HG03045 (cell line): ENCODE measurements around the gene CALML5.

ENCODE experiments used
- ATAC-seq: cut with Tn5 transposase; IDR thresholded peaks from one replicate; pipeline ENCODE4 v1.9.1; 2021; ENCODE audit warnings: mild to moderate bottlenecking, moderate library complexity; ENCODE audit not compliant: unreplicated experiment

The CALML5 gene

DNA sequence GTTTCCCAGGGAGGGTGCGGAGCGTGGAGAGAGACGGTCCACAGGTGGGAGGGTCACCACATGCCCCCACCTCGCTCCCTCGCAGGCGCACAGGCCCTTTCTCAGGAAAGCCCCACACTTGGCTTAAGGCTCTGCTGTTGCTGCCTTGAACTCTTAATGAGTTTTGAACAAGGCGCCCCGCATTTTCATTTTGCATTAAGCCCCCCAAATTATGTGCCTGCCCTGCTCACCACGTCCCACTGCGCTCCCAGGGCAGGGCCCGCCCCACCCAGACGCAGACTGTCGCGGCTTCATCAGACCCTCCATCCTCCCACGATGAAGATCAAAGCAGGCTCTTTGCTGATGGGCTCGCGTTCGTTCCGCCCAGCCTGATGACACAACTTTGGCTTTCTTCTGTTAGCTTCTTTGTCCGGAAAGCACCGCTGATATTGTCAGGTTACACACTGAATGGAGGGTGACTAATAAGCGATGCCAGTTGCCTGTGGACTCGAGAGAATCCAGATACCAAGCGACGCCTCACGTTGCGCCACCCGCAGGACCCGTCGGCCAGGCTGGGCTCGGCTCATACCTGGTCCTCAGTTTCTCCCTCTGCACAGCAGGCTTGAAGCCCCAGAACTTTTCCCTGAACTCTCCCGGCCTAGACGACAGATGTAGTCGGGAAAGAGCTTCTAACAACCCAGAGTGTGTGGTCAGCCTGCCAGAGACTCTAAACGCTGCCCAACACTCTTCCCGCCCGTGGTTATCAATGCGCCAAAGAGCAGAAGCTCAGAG lies 34.9 kb upstream of the CALML5 start:
- no peak for ATAC-seq

DNA sequence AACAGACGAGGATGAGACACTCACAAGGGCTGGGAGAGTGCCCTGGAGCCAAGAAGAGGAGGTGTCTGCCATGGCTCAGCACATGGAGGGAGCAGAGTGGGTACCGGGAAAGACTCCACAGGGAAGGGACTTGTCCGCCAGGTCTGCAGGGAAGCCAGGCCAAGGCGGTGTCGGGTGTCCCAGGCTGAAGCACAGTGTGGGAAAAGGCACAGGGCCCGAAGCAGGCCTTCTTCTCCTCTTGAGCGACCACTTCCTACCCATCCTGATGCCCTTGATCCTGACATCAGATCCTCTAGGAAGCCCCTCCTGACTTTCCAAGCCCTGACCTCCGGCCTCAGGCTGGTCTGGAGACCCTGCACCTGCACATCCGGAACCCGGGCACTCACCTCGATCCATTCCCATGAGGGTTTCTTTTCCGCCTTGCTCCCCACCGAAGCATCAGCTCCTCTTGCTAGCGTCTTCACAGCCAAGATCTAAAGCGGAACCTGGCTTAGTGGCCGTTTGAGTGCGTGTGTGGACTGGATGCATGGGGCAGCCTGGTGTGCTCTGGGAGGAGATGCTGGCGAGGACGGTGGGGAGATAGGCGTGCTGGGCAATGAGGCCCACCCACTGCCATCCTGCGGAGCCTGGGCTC lies 33.8 kb upstream of the CALML5 start:
- ATAC-seq: no peak

DNA sequence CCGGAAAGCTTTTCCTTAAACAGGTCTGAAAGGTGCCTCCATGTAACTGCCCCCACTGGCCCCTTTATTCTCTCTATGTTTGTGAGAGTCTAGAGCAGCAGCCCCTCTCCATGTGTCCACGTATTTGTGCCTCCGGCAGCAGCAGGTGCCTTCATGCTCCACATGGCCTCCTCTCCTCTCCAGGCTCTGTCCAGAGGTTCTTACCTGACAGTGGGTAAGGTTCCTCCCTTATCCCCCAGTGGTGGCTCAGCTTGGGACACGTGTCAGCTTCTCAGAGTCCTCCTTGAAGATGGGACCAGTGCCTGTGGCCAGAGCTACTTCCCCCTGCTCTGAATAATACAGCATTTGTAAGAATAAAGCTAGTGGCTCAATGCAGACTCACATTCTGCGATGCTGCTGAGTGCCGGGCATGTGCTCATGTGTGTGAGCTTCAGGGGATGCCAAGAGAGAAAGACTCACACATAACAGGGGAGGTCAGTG lies 33.3 kb upstream of the CALML5 start:
- ATAC-seq: no peak

DNA sequence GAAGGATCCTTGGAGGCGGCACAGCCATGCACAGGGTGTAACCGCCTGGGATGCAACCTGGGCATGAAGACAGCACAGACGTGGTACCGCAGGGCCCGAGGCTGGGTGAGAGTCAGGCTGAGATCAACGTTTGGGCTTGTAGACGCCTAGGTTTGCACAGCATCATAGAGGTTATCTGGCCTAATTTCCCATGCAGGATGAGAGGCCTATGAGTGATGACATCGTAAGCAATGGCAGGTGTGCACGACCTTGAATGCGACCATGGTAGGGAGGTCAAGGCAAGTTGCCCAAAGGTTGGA lies 32.9 kb upstream of the CALML5 start:
- ATAC-seq: no peak

DNA sequence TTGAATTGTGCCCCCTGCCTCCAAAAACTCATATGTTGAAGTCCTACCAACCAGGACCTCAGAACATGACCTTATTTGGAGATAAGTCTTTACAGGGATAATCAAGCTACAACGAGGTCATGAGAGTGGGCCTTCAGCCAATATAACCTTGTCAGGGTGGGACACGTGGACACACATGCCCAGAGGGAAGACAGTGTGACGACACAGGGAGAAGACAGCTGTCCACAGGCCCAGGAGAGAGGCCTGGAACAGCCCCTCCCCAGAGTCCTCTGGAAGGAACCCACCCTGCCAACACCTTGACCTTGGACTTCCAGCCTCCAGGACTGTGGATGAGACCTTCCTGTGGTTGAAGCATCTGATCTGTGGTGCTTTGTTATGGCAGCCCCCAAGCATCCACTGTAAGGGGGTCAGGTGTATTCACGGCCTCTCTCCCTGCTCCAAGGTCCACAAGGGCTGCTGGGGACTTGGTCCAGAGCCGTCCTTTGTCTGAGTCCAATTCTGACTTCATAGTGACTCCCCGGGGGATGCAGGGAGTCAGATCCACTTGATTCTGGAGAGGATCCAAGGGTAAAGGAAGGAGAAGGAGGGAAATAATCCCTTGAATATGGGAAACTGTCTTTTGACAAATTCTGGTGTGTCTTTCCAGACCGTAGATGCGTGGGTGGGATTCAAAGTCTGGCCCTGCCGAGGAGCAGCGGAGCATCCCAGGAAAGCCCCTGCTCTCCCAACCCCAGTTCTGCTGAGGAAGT lies 32.4 kb upstream of the CALML5 start:
- ATAC-seq: no peak

DNA sequence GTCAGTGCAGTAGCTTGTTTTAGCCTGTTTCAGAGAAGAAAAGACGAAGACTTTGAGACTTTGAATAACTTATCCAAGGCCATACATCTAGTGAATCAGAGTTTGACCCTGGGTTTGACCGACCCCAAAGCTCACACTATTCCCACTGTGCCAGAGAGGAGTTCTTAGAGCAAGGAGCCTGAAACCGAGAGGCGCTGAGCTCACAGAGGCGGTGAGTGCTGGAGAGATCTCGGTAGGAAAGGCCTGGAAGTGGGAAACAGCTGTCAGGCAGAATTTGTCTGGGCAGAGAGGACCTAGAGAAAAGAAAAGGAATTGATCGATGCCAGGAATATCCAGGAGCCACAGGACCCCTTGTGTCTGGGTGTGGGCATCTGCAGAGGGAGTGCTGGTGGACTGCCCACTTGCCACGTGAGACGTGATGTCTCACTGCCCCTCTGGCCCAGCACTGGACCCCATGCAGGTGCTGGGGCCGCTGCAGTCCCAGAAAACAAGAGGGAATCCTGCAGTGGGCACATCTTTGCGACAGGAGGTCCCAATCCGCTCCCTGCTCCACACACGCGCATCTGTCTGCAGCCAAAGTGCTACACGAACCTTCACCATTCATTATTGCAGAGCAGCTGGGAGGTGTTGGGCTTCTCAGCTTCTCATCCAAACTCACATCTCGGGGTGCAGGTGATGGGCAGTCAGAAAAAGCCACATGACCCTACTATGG lies 31.6 kb upstream of the CALML5 start:
- no peak for ATAC-seq

DNA sequence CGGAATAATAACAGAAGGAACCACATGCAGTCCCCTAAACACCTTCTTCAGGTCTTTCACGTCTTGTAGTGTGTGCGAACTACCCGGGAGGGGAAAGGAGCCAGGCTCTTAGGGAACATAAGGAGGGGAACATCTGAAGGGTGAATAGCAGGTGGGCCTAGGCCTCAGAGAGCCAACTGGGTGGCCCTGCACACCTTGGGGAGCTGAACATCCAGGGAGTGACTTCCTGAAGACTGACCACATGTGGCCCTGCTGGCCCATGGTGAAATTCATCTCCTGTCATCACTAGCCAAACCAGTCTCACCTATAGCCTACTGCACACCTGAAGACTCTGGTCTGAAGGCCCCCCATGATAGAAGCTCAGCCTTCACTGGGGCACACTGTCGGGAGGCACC lies 31.0 kb upstream of the CALML5 start:
- ATAC-seq: no peak

DNA sequence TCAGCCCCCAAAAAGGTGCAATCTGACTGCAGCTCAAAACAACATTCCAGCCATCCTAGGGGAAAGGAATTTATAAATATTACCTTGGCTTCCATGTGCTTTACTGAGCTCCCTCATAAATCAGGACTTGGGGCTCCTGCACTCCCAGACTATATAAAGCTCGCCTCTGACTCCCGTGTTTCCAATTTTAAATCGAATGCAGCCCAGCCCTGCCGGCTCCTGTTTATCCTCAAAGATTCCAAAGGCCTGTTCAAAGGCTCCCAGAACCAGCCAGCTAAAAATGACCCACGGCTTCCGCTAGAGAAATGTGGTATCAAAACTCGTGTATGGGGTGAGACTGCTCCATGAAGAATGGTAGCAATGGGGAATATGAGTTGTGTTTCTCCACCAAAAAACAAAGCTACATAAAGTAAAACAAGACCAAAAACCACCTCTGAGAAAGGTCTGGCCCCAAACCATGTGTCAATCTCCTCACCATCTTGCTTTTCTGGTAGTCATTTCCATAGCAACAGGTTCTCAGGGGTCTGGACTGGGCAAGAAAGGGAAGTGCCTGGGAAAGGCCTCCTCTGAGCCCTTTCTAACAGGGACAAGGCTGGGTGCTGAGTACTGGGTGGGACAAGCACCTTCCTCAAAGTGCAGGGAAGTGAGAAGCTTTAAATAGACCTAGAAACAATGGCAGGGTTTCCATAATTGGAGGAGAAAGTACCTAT lies 30.5 kb upstream of the CALML5 start:
- ATAC-seq: no peak

DNA sequence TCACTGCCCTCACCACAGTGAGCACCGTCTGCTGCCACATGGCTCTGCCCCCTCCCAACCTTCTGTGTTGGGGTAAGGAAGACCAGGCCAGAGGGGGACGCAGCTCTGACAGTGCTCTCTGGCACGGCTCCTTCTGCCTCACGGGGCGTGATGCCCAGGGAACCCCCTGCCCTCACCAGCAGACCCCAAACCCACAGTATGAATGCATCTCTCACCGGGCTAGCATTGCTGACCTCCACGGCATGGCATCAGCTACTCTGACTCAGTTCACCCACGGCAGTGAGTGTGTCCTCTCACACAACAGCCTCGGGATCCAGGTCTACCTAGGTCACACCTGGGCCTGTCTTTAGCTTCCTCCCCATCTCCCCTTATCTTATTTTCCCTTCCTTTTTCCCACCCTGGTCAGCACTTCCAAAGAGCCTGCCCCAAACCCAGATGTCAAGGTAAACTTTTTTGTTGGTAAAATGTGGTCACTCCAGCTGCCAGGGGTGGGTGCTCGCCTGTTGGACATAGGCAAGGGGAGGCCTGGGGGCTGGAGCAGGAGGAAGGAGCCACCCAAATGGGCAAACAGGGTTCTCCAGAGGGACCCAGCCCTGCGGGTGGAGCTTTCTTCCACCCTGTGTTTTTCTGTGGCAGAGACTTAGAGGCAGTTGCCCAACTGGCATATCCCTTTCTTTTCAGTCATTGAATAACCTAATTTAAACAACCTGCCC lies 29.8 kb upstream of the CALML5 start:
- no peak for ATAC-seq

DNA sequence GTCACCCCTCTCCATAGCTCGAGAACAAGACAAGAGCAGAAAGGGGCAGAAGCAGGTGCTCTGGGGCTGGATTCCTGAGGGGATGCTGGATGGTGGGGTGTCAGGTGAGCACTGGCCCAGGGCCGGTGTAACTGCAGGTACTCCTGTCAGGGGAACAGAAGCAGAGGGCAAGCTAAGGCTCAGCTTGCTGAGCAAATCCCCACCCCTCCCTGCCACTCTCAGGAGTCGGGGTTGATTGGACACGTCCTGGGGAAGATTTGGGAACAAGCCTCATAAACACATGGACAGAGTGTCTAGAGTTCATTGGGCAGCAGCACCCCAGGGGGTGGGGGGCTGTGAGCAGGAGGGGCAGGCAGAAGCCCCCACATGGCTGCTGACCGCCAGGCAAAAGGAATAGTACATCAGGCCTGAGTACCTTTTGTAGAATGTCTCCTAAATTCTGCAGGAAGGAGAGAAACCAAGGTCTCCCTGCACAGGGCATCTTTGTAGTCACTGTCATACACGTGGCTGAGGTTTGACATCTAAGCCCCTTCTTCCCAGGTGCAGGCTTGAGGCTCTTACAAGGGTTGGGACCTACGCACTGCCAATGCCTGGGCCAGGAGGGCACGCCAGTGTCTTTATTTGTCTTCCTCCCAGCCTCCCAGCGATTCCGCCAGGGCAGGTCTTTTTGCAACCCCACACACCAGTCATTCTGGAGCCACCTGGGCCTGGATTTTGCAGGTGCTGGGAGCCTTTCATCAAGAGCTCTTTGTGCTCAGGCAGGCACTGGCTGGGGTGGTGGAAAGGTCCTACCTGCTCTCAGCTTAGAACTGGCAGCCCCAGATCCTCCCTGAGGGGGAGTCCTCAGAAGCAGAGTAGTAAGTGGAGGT lies 28.2 kb upstream of the CALML5 start:
- ATAC-seq: no peak

DNA sequence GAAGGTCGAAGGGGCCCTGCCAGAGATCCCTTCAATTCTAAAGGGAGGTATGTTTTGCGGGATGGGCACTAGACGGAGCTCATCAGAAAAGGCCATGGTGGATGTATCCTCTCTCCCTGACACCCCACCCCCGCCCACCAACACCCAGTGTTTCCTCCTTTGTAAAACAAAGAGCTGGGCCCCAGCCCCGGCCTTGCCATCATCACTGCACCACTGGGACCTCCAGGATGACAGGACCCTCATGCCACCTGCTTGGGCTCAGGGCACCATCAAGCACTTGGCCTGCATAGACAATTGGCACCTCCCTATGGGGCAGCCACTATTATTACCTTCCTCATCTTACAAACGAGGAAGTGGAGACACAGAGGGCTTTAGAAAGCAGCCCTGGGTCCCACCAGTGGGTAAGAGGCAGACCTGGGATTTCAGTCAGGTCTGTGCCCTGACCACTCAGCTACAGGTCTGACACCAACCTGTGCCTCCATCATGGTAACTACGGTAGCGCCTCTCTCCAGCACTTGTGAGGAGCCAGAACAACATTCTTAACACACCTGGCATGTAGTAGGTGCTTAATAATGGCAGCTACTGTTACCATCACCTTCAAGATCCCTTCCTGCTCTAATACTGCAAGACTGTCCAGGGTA lies 27.4 kb upstream of the CALML5 start:
- no peak for ATAC-seq

DNA sequence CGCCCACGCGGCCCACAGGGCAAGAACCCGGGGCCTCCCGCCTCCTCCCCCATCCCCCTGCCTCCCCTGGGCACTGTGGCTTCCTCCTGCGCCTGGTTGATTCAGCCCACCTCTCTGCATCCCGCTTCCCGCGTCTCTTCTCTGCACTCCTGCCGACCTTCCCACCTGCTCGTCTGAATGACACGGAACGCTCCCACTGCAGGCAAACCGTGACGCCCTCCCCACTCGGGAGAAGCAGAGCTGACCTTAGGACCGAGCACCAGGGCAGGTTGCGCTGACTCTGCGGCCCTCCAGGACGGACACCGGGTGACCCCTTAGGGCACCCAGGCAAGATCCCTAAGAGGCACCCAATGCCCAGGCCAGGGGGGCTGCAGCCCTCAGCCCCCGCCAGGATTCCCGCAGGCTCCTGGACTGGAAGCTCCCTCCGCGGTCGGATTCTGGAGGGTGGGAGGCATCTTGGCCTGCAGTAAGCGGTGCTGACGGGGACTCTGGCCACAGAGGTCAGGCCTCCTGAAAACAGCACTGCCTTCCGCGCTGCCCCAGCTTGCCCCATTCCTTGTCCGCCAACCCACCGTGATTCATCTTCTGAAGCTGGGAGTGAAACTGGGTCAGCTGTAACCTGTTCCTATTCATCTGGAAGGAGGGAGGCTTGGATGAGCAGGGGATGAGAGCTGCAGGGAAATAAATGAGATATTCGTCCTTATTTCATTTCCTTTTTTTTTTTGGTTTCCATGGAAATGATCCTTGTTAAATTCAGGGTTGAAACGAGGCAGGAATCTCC lies 26.4 kb upstream of the CALML5 start:
- no peak for ATAC-seq

DNA sequence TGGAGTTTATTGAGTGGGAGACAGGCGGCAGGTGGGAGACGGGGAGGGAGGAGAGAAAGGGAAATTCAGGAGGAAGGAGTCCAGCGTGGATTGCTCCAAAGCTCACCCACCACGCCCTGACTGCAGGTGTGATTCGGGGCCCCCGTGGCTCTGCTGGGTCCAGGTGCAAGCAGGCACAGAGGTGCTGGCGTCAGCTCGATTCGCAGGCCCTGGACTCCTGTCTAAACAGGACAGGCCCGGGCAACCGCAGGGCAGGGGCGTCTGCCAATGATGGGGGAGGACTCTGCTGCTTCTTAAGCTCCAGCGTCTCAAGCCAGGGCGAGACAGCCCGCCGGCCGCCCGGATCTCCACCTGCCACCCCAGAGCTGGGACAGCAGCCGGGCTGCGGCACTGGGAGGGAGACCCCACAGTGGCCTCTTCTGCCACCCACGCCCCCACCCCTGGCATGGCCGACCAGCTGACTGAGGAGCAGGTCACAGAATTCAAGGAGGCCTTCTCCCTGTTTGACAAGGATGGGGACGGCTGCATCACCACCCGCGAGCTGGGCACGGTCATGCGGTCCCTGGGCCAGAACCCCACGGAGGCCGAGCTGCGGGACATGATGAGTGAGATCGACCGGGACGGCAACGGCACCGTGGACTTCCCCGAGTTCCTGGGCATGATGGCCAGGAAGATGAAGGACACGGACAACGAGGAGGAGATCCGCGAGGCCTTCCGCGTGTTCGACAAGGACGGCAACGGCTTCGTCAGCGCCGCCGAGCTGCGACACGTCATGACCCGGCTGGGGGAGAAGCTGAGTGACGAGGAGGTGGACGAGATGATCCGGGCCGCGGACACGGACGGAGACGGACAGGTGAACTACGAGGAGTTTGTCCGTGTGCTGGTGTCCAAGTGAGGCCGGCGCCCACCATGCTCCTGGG lies 25.5 kb upstream of the CALML5 start, which contains the start of gene CALML3:
Gene CALML3 (plus strand): TSS at position 321 of the 920 bp plus-strand sequence. CDS start 125 bp downstream, at position 446.
- ATAC-seq: no peak

DNA sequence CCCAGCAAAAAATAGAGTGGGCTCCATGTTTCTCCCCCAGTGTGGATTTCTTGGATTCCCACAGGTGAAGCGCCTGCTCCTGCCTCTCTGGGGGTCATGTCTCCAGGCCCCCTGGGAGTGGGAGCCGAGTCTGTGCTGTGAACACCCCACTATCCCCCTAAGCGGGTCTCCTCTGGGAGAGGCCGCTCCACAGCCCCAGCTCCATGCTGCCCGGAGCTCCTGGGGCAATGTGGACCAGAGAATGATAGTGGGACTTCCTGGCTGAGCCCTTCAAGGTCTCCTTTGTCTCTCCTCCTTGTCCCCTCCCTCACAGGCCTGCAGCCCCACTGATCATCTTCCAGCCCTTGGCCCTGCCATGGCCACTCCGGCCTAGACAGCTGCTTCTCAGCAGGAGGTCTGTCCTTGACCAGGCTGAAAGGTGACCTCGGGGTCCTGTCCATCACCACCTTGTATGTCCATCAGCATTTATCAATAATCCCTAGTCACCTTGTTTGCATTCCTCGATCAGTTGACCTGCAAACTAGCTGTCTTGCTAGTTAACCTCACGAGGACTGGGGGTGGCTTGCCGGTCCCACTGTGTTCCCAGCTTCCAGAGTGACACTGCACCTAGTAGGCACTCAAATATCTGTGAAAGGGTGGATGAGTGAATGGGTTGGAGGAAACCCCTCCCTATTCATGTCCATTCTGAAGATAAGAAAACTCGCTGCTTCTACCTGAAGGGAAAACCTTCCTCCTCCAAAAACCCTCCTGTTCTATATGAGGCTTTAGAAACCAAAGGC lies 24.6 kb upstream of the CALML5 start:
- ATAC-seq: no peak

DNA sequence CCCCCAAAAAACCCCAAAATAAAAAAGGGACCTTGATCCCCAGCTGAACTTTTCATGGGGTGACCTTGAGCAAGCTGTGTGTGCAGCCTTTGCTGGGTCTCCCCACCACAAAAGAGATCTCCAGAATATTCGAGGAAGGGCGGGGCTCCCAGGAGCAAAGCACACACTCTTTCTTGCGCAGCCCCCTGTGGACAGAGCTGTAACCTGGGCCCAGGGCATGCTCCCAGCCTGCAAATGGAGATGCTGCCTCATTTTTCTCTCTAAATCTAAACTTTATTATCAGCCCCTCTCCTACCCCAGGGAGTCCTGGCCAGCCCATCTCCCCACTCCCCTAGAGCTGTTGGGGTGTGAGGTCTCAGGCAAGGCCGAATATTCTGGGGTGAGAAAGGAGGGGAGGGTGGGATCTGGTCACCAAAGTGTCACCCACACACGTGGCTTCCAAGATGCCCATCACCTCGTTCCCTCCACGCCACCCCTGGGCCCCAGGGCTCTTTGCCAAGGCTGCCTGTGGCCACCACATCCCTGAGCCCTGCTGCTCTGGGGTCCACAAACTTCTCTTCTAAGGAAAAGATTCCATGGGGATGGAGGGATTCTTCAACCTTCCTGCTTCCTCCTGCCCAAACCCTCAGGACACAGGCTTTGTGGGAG lies 23.7 kb upstream of the CALML5 start:
- no peak for ATAC-seq

DNA sequence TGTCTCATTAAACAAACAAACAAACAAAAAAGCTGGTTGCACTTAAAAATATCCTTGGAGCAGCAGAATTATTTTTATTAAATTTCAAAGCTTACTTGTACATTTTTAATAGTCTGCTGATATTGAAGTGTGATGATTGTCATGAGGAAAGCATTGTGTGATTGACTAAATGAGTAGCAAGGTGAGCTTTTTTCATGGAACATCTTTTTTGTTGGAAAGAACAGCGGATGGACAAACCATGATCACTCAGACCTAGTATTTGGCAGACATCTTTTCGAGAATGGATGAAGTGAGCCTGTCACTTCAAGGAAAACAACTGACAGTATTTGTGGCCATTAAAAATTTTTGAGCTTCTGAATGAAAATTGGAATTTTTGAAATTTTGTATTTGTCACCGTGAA lies 19.7 kb upstream of the CALML5 start:
- no peak for ATAC-seq
